ENCODE data around the gene ING2.

The ING2 gene

GRCh38 chr4:183499801-183500200 is 5.1 kb upstream of the ING2 start:
- DNase-seq = peak; percentile 2

GRCh38 chr4:183503497-183504063 is 1.3 kb upstream of the ING2 start:
- no peak for DNase-seq

- peak; percentile 94 for DNase-seq
These were observed 561 bp upstream of the ING2 start for GRCh38 chr4:183504064-183504929.

- DNase-seq = peak; percentile 59
These were observed 942 bp downstream of the ING2 start for GRCh38 chr4:183505611-183506388.

GRCh38 chr4:183506389-183506735 is 1.5 kb downstream of the ING2 start:
- no peak for DNase-seq

- no peak for DNase-seq
These were observed 3.3 kb downstream of the ING2 start for GRCh38 chr4:183507925-183508696.

GRCh38 chr4:183508697-183509335 is 4.0 kb downstream of the ING2 start:
- no peak for DNase-seq

GRCh38 chr4:183515411-183515810 is 10.6 kb downstream of the ING2 start:
- DNase-seq = no peak

- no peak for DNase-seq
These were observed 12.3 kb downstream of the ING2 start for GRCh38 chr4:183517194-183517593.

- no peak for DNase-seq
These were observed 12.9 kb downstream of the ING2 start for GRCh38 chr4:183517781-183518180.

- no peak for DNase-seq
These were observed 18.0 kb downstream of the ING2 start for GRCh38 chr4:183522821-183523220.

- no peak for DNase-seq
These were observed 22.5 kb downstream of the ING2 start for GRCh38 chr4:183527326-183527725.

- no peak for DNase-seq
These were observed 28.0 kb downstream of the ING2 start for GRCh38 chr4:183532821-183533220.

GRCh38 chr4:183533698-183534097 is 28.8 kb downstream of the ING2 start:
- no peak for DNase-seq

GRCh38 chr4:183540410-183541009 is 35.7 kb downstream of the ING2 start:
- no peak for DNase-seq

- peak; percentile 6 for DNase-seq
These were observed 36.3 kb downstream of the ING2 start for GRCh38 chr4:183541010-183541751.

GRCh38 chr4:183541752-183542040 is 36.8 kb downstream of the ING2 start:
- DNase-seq = no peak

GRCh38 chr4:183543435-183543834 is 38.6 kb downstream of the ING2 start:
- no peak for DNase-seq

- no peak for DNase-seq
These were observed 39.3 kb downstream of the ING2 start for GRCh38 chr4:183544109-183544508.

GRCh38 chr4:183546376-183546775 is 41.5 kb downstream of the ING2 start:
- DNase-seq = no peak

- DNase-seq = no peak
These were observed 43.4 kb downstream of the ING2 start for GRCh38 chr4:183548306-183548705.
